Activated T-cell treated with anti-CD3 and anti-CD28 coated beads for 24 hours (primary cell): ENCODE data around the gene ADD2.

Experiments used
- DNase-seq: peaks from one replicate; pipeline ENCODE4 v3.0.0-alpha.2; 2020; ENCODE audit warnings: low read depth

Gene ADD2

DNA sequence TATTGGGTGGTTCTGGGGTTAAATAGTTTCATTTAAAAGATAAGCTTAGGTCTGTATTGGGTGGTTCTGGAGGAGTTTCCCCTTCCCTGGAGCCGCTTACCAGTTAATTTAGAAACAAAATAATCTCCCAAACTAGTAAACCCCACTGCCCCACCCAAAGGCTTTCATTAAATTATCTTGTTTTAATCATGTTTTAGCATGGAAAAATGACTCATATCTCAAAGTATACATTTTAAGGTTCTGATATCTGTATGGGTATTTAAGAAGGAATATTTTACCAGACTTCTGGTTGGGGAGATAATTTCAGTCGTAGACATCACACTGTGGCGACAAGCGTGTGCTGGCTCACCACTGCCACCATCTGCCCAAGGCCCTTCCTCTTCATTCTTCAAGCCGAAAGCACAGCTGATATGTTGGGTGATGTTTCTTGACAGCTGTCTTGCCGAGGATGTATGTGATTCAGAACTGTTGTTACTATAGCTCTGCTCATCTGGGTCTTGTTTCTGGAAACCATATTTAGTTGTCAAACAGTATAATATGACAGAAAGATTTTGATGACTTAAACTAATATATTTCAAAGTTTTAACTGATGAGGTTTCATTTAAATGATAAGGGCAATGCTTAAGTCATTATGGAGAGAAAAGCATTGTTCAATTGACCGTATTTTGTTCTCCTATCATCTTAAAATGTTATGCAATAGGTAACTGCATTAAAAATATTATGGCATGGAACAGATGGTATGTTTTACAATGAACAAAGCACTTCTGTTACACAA is 17.3 kb upstream of the ADD2 start:
- DNase-seq: peak; percentile 20

DNA sequence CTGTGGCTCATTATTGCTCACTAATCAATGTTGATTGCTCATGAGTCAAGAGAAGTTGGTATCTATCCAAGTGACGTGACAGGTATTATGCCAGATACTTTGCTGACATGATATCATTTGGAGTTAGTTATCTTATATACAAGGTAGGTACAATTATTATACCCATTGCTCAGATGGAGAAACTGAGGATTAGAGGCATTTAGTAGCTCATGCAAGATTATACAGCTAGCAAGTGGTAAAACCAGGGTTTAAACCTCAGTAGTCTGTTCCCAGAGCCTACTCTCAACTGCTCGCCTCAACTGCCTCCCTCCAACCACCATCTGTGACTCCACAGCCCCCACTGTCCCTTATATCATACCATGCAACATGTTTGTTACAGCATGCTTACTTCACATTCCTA is 16.3 kb upstream of the ADD2 start:
- no peak for DNase-seq

DNA sequence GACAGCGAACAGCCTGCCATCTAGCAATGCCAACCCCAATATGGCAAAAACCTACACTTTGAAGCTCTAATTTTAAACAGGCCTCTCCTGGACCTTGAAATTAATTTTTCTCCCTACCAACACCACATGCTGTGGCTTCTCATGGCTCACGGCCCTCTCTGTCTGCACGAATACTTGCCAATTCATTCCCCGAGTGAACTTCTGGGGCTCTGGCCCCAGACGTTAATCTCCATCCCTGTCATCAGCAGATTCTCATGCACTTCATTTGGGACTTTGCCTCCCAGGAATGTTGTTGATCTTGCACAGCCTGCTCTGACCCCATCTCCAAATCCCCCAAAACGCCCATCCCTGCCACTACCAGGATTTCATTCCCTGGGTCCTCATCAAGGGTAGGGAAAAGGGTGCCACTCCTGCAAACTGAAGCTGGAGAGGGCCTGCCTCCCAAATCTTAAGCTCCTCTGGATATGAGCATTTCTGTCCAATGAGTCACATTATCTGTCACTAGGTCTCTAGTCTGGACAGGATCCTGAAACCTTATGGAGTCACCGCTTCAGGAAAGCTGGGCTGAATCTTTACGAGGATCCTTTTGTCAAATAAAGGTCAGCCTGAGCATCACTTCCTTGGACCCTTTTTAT is 12.0 kb upstream of the ADD2 start:
- no peak for DNase-seq

DNA sequence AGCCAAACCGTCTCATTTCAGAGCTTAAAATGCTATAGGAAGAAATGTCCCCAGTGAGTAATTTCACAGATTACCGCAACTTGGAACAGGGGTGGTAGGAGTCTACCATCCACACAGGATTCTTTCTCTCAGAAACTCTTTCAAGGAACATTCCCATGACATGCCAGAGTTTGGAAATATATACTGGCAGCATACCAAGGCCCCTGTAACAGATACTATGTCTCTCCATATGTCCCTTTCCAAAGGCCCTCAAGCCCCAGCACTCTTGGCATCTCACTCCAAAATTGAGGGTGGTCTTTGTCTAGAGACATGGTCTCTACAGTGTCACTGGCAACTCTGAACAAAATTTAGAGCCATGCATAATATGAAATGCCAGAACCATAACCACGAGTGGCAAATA is 11.5 kb upstream of the ADD2 start:
- DNase-seq: no peak

DNA sequence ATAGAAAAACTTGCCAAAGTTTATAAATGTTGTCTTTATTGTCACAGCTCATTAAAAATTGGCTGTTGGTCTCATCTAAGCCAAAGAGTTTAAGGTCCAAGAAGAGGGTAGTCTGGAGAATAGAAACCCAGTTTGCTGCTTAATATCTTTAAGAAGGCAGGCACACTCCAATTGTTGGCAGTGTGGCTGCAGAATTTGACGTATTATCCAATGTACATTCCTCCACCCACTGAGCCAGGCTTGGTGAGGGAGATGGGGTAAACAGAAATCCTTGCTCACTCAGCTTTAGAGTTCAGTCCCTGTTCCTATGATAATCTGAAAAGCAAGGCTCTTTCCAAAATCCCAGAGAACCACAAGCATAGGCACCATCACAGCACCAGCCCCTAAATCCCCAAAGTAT is 10.7 kb upstream of the ADD2 start:
- no peak for DNase-seq

DNA sequence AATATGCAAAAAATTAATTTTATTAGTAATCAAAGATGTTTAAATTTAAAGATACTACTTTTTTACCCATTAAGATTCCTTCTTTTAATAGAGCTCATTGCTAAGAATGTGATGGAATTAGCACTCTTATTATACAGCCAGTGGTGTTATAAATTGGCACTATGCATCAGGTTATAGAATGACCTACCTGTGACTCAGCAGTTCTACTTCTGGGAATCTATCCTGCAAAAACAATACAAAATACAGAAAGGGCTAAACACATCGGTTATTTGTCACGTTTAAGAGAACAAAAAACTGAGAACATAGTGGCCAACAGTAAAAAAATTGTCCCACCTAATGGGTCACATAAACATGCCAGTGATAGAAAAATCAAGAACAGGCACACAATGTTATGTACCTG is 9.4 kb upstream of the ADD2 start:
- DNase-seq: no peak

DNA sequence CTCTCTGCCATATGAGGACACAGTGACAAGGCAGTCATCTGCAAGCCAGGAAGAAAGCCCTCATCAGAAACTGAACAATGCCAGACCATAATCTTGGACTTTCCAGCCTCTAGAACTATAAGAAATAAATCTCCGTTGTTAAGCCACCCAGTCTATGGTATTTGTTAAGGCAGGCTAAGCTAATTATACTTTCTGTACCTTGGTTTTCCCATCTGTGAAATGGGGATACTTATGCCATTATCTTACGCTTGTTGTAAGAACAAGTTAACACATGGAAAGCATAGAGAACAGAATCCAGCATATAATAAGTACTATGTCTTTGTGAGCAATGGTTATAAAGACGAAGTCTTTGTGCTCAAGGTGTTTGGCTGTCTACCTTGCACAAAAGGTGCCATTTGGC is 8.3 kb upstream of the ADD2 start:
- DNase-seq: no peak

DNA sequence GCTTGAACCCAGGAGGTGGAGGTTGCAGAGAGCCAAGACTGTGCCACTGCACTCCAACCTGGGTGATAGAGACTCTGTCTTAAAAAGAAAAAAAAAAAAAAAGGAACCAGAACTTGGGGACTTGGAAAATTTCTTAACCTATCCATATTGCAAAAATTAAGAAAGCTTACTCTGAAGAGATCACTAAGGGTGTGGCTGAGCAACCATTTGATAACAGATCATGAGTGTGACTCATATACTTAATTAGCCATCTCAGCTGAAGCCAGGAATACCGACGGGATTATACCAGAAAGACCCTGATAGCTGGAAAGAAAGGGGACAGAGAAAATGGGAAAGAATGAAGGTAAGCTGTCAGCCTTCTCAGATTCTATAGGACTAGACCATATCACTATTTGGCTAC is 7.1 kb upstream of the ADD2 start:
- no peak for DNase-seq

DNA sequence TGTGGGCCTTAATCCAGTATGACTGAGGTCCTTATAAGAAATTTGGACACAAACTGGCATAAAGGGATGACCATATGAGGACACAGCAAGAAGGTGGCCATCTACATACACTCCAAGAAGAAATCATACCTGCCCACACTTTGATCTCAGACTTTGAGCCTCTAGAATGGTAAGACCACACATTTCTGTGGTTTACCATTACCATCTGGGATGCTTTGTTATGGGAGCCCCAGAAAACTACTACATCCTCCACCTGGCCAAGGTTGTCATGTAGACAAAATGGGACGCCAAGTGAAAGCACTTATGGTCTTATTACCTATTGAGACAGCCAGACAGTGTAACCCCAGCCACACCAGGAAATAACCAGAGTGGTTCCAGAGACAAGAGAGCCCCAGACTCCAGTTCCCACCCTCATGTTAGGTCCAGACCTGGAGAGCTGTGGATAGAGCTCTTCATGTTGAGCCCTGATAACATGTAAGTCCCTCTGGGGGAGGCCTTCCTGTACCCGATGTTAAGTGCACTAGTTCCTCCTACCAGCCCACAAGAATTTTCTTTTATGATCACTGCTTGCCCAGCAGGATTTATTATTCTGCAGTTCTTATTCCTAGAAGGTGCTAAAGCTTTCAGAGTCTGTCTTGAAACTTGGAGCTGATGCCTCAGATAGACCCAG is 4.6 kb upstream of the ADD2 start:
- no peak for DNase-seq

DNA sequence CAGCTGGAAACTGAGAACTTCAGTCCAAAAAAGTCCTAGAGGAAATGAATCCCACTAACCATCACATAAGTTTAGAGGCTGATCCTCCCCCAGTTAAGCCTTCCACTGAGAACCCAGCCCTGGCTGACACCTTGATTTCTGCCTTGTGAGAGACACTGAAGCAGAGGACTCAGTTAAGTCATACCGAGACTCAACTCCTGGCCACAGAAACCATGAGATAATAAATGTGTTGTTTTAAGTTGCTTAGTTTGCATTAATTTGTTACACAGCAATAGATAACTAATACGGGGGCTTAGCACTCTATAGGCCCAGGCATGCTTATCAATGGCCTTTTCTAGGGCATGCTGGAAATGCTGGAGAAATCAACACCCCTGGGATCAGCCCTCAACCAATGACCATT is 3.4 kb upstream of the ADD2 start:
- DNase-seq: no peak

DNA sequence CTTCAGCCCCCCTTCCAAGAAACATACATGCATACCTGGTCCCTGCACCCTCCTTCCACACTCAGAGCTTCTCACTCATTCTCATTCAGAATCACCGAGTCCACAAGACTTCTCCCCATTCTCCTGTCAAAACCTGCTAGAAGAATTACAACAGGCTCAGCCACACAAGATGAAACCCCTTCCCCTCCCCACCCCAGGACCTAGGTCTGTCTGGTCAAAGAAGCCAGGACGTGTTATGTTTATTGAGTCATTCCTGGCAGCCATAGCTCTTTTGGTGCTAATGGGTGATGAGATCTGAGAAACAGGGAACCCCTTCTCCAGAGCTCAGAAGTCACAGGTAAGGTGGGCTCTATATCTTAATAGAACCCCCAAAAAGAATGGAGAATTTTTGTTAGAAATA is 1.4 kb upstream of the ADD2 start:
- DNase-seq: no peak

DNA sequence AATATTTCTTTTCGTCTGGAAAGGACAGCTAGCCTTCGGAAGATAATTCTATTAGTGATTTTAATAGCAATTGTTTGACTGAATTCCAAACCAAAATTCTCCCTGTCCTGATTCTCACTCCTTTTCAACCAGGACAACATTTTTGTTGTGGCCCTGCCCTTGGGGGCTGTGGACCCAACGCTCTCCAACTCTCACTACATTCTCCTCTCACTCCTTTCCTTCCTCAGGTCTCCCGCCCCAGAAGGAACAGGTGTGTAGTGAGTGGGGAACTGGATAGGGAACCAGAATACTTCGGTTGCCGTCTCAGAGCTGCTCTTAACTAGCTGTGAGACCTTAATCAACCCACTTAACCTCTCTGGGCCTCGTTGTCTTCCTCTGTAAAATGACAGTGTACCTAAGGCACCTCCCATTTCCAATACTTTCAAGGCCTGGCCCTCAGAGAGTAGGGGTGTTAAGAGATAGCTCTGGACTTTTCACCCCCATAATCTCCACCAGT is 638 bp upstream of the ADD2 start:
- no peak for DNase-seq

DNA sequence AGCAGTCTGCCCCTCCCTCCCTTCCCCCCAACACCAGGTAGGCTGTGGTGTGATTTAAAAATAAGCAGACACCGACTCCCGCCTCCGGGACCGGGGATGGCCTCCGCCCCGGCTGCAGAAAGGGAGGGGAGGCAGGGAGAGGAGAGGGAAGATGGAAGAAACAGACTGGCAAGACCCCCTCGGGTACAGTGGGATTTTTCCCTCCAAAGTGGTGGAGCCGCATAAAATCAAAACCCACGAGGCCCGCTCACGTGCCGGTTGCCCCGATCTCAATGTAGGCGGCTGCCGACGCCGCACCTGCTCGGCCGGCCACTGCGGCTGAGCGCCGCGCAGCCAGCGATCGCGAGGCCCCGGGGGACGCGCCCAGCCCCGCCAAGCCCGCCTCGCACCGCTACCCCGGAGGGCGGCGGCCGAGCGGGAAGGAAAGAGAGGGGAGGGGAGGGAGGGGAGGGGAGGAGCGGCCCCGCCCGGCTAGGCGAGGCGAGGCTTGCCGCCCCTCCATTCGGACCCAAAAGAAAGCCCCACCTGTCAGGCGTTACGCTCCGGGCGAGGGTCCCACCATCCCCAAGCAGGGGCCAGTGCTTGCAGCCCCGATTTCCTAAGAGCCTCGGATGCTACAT is 811 bp downstream of the ADD2 start:
- DNase-seq: no peak

DNA sequence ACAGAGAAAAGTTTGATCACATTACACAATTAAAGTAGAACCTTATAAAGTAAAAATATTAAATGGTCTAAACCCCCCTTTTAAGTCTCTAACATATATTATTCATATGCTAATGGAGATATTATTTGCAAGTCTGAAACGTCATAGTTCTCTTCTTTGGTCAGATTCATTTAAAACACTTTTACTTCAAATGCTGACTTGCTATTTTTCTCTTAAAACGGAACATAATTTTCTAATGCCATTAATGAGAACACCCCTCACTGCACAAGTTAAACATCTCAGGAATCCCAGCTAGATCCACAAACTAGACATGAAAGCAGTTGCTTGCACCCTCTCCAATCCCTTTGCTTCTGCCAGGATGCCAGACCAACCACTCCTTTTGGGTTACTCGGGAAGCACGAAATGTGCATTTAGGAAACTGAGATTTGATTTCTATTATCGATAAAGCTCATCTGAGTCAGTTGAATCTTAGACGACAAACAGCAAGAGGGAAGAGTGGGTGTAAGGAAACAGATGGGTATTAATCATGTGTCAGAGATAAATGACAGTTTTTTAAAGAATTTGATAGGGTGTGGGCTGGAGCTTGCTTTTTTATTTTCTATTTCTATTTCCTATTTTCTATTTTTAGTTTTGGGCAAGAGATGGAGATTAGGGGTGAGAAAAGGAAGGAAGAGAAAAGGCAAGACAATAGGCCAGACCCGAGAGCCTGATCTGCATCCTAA is 1.5 kb downstream of the ADD2 start:
- no peak for DNase-seq

DNA sequence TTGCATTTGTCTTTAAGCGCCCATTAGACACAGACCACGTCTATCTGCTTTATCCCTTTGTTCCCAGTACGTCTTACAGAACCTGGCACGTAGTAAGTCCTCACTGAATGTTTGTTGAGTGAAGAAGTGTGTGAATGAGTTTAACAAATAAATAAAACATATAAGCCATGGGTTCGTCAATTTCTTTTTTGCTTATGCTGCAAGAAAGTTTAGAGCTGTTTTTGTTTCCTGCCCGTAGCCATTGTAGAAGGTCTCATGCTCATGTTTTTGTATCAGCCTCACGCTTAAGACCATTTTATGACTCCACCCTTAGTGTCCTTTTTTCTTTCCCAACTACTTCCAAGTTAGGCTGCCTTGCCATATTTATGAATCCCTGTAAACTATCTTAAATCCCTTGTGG is 2.5 kb downstream of the ADD2 start:
- no peak for DNase-seq

DNA sequence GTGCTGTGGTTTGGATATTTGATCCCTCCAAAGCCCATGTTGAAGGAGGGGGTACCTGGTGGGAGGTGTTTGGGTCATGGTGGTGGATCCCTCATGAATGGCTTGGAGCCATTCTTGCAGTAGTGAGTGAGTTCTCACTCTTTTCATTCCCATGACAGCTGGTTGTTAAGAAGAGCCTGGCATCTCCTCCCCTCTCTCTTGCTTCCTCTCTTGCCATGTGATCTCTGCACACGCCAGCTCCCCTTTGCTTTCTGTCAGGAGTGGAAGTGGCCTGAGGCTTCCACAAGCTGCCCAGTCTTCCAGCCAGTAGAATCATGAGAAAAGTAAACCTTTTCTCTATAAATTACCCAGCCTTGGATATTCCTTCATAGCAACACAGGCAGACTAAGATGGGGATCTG is 8.6 kb downstream of the ADD2 start:
- DNase-seq: no peak

DNA sequence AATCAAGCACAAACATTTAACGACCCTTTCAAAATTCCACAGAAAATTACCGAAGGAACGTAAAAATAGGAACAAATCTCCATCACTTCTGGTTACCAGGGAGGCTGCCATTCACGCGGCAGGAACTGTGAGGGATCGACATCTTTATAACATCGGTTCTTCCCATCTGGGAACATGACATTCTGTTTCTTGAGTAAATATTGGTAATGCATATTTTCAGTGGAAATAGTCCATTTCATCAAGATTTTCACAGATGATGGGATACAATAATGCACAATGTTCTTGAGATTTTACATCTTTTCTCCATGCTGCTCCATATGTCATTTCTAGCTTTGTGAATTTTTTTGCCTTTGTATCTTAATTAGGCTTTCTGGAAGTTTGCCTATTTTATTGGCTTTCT is 10.0 kb downstream of the ADD2 start:
- DNase-seq: no peak

DNA sequence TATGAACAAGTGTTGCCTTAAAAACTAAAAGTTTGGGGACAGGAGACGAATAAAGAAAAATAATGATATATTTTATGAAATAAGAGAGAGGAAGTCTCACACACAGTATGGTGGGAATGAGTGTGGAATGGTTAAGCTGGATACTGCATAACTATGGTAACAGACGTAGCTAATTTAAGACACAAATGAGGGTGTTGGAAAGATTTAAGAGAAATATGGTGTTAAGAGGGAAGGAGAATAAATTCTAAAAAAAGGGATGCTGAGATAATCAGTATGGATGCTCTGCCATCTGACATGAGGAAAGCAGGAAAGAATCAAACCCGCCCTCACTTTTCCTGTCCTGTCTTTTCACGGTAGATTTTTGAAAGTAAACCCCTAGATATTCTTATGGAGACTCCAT is 10.6 kb downstream of the ADD2 start:
- no peak for DNase-seq

DNA sequence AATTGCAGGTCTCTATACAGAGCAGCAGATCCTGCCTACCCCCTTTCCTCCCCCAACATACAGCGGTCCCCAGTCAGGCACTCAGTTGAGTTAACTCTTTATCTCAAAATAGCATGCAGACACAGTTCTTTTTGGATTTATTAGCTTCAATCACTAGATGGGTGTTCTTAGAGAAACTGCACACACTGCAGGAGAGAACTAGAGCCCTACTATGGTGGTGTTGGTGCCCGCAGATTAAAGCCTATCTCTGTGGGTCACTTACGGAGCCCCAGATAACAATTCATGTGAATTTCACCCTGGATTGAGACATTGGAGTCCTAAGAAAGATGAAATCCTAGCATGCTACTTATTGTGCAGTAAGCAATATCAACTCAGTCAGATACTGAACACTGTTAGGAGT is 11.9 kb downstream of the ADD2 start:
- DNase-seq: no peak

DNA sequence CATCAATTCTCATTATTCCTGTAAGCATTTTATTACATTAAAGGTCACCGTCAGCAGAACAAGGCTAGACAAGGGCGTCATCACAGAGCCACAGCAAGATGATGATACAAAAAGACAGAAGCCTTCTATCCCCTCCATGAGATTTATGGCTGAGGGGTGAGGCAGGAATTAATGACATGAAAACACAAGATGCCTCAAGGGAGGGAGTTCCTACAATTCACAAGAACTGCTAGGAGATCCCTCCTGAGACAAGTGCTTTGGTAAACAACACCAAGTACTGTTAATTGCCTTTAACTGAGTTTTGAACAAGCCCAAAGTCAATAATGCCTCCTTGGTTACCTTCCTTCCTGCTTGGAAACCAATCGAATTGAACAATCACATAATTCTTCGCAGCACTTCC is 14.1 kb downstream of the ADD2 start:
- DNase-seq: no peak

DNA sequence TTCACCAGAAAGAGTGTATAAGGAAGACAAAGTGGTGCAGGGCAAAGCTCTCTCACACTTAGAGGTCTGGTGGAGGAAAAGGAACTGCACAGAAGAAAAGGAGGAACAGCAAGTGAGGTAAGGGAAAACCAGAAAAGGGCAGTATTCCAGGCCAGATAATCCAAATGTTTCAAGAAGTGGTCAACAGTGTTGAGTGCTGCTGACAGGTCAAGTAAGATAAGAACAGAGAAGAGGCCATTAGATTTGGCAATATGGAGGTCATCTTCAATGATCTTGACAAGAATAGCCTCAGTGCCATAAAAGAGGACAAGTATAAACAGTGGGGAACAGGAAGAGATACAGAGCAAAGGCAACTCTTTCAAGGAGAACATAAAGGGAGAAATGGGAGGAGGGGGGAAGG is 15.0 kb downstream of the ADD2 start:
- no peak for DNase-seq

DNA sequence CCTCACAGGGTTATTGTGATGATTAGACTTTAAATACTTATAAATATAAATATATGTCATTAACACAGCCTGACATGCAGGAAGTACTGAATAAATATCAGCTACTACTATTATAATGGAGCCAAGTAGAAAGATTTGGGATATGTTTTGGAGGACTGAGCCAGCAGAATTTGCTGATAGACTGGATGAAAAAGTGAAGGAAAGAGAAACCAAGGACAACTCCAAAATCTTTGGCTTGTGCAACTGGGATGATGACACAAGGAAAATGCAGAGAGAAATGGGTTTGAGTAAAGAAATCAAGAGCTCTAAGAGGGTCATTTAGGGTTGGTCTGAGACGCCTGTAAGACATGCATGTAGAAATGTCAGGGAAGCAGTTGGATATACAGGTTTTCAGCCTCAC is 15.6 kb downstream of the ADD2 start:
- DNase-seq: no peak
